Tibial artery (tissue), 4 donors: ENCODE measurements around the gene DHX38.

Experiments
- DNase-seq, 2 donors: peaks; one replicate each; pipeline ENCODE4 v3.0.0-alpha.2; 2019
- H3K27ac ChIP-seq, 2 donors: fragments of 200-600 bp; sonication (generic) in 1 of 2; 1 replicate in 1 of 2; 2 replicates in 1 of 2; pipeline ENCODE4 v1.5.1; 2018 to 2019; ENCODE audit warnings: mild to moderate bottlenecking in 1 of 2
- H3K27me3 ChIP-seq, 2 donors: fragments of 200-600 bp; sonication (generic) in 1 of 2; one replicate each; pipeline versions ENCODE4 v1.5.1 to v1.6.0; 2016 to 2019
- H3K36me3 ChIP-seq, 3 donors: fragments of 200-600 bp; sonication (generic) in 2 of 3; one replicate each; pipeline ENCODE4 v1.5.1; 2016 to 2019; ENCODE audit warnings: mild to moderate bottlenecking in 2 of 3
- H3K4me1 ChIP-seq, 4 donors: fragments of 200-600 bp; sonication (generic) in 2 of 4; 1 replicate in 3 of 4; 2 replicates in 1 of 4; pipeline ENCODE4 v1.5.1; 2016 to 2019
- H3K4me3 ChIP-seq, 2 donors: fragments of 200-600 bp; sonication (generic) in 1 of 2; 1 replicate in 1 of 2; 2 replicates in 1 of 2; pipeline ENCODE4 v1.5.1; 2018 to 2019; ENCODE audit warnings: mild to moderate bottlenecking in 2 of 2
- H3K9me3 ChIP-seq, 3 donors: fragments of 200-600 bp; sonication (generic) in 1 of 3; one replicate each; pipeline ENCODE4 v1.5.1; 2016 to 2019
- CTCF ChIP-seq, 2 experiments: fragments of 200-600 bp in 1 of 2; fragments of 450-650 bp in 1 of 2; IDR thresholded peaks; one replicate each; pipeline ENCODE4 v1.5.1; 2017 to 2019; ENCODE audit warnings: antibody characterized with exemption in 2 of 2, mild to moderate bottlenecking in 1 of 2, moderate library complexity in 1 of 2
- intact Hi-C: fragments of 100-400 bp; cut with DNase I; formaldehyde crosslinking; loops from one replicate; pipeline ENCODE4 v1.15.0; 2023; ENCODE audit warnings: low total_unique reads

The DHX38 gene

GRCh38 chr16:72111657-72112451, 18.2 kb downstream of the DHX38 start:
- intact Hi-C loops = no loop called here
- H3K4me1 ChIP-seq = no peaks in the 10 kb centered on the region
- no peaks in the 10 kb centered on the region for H3K27me3 ChIP-seq
- H3K27ac ChIP-seq = no peak overlapping the region
- DNase-seq = no peak
- no peak overlapping the region for H3K4me3 ChIP-seq
- H3K36me3 ChIP-seq = peaks cover 60 to 68% (median 64%) of the 10 kb centered on the region in 3 donors
- H3K9me3 ChIP-seq = no peaks in the 10 kb centered on the region
- no peak for TF ChIP-seq CTCF (IDR thresholded peaks at IDR 0.05)

GRCh38 chr16:72112452-72112792, 18.8 kb downstream of the DHX38 start:
- Histone ChIP-seq H3K4me1 (no peaks in the 10 kb centered on the region), H3K36me3 (peaks cover 54 to 62% (median 58%) of the 10 kb centered on the region in 3 donors)

GRCh38 chr16:72112906-72113615, 19.4 kb downstream of the DHX38 start:
- TF ChIP-seq CTCF (IDR thresholded peaks at IDR 0.05) = no peak
- H3K36me3 ChIP-seq = peaks cover 47 to 56% (median 52%) of the 10 kb centered on the region in 3 donors
- intact Hi-C loops = no loop called here
- no peak overlapping the region for H3K4me3 ChIP-seq
- H3K27ac ChIP-seq = no peak overlapping the region
- no peaks in the 10 kb centered on the region for H3K27me3 ChIP-seq
- H3K9me3 ChIP-seq = no peaks in the 10 kb centered on the region
- DNase-seq = no peak
- no peaks in the 10 kb centered on the region for H3K4me1 ChIP-seq

More at GRCh38 chr16:72112452-72112792, 18.8 kb downstream of the DHX38 start:
- intact Hi-C loops = no loop called here
- TF ChIP-seq CTCF (IDR thresholded peaks at IDR 0.05) = no peak
- DNase-seq = no peak
- Histone ChIP-seq H3K27ac (no peak overlapping the region), H3K4me3 (no peak overlapping the region), H3K27me3 (no peaks in the 10 kb centered on the region), H3K9me3 (no peaks in the 10 kb centered on the region)

- H3K4me1 ChIP-seq = no peaks in the 10 kb centered on the region
- H3K27me3 ChIP-seq = no peaks in the 10 kb centered on the region
- no peak overlapping the region for H3K4me3 ChIP-seq
- no peak overlapping the region for H3K27ac ChIP-seq
- no peak for DNase-seq
- peaks cover 42 to 51% (median 47%) of the 10 kb centered on the region in 3 donors for H3K36me3 ChIP-seq
- TF ChIP-seq CTCF (IDR thresholded peaks at IDR 0.05) = no peak
- no peaks in the 10 kb centered on the region for H3K9me3 ChIP-seq
- intact Hi-C loops = no loop called here
These were observed 19.9 kb downstream of the DHX38 start for GRCh38 chr16:72113616-72113945.

GRCh38 chr16:72120026-72120425, 26.4 kb downstream of the DHX38 start:
- Histone ChIP-seq H3K27ac (no peak overlapping the region), H3K27me3 (no peaks in the 10 kb centered on the region), H3K36me3 (no peaks in the 10 kb centered on the region), H3K4me1 (no peaks in the 10 kb centered on the region), H3K9me3 (no peaks in the 10 kb centered on the region), H3K4me3 (no peak overlapping the region)
- no peak for TF ChIP-seq CTCF (IDR thresholded peaks at IDR 0.05)
- intact Hi-C loops = loop anchor here (10.0 kb wide), 1 partner anchor 345 kb away; no protein-coding TSS in a partner anchor
- no peak for DNase-seq
